Upper lobe of right lung (tissue), 1 donor: Measurements from ENCODE around the gene PPIB. TPM values are rescaled to one million over a fixed set of nuclear protein-coding genes. Genes with fewer than 3 reads are reported as not detected.

ENCODE experiments used
- ATAC-seq: fragments of 200-7000 bp; cut with Tn5 transposase; one replicate; pipeline ENCODE4 v1.9.1; 2020; ENCODE audit warnings: mild to moderate bottlenecking, moderate library complexity
- DNase-seq: peaks from one replicate; pipeline ENCODE4 v3.0.0-alpha.2; 2020
- H3K27ac ChIP-seq: fragments of 200-600 bp; one replicate; pipeline ENCODE4 v1.8.0; 2022
- H3K27me3 ChIP-seq: fragments of 200-600 bp; one replicate; pipeline ENCODE4 v1.8.0; 2022; ENCODE audit warnings: mild to moderate bottlenecking
- H3K36me3 ChIP-seq: fragments of 200-600 bp; one replicate; pipeline ENCODE4 v1.8.0; 2022
- H3K4me1 ChIP-seq: fragments of 200-600 bp; one replicate; pipeline ENCODE4 v1.8.0; 2022
- H3K4me3 ChIP-seq: fragments of 200-600 bp; one replicate; pipeline ENCODE4 v1.8.0; 2022; ENCODE audit warnings: mild to moderate bottlenecking
- H3K9me3 ChIP-seq: fragments of 200-600 bp; one replicate; pipeline ENCODE4 v1.8.0; 2022
- intact Hi-C: fragments of 100-400 bp; cut with DNase I; formaldehyde crosslinking; loops from one replicate; pipeline ENCODE4 v1.11.0; 2022
- total RNA-seq: library from RNA; stranded (reverse); fragmentation: NEBNext Ultra II Directional; extraction: Animal tissue kit (Norgen Biotek cat#: 25700); gene quantifications from one replicate; pipeline ENCODE4 v1.2.1, GENCODE V29; 2021
- TF ChIP-seq, protein P1 (sequence below): fragments of 200-600 bp; IDR thresholded peaks from one replicate; pipeline ENCODE4 v1.8.0; 2022; ENCODE audit warnings: antibody characterized with exemption
- donor health status: DM: no; HTN: yes; CAD: no; lungs with severe emphysema.

The PPIB gene
- total RNA-seq, 1 donor from 2014 or later = 389 TPM

DNA sequence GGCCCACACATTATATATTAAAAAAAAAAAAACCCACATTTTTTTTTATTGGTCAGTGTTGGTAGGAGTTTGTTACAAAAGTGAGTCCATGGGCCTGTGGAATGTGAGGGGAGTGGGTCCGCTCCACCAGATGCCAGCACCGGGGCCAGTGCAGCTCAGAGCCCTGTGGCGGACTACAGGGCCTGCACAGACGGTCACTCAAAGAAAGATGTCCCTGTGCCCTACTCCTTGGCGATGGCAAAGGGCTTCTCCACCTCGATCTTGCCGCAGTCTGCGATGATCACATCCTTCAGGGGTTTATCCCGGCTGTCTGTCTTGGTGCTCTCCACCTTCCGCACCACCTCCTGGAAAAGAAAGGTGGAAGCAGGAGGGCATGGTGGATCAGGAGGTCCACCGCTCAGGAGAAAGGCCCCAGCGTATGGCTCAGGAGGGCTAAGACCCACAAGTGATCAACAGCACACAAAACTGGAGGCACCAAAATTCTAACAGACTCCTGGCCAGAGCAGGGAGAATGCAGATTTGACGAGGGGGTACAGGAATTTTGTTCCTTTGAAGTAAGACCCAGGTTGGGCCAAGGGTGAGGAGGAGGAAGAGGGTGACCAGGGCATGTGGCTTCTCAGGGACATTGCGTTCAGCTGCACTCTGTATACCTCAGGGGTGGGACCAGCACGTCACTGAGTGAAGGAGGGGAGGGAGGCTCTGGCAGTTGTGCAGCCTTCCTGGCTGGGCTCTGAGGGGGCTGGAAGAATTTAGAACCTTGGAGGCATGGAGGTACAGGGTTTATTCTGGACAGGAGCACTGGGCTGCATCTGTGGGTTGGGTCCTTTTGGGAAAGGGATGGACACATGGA is 6.8 kb downstream of the PPIB start:
- no peak overlapping the region for H3K27ac ChIP-seq
- no peak for DNase-seq

DNA sequence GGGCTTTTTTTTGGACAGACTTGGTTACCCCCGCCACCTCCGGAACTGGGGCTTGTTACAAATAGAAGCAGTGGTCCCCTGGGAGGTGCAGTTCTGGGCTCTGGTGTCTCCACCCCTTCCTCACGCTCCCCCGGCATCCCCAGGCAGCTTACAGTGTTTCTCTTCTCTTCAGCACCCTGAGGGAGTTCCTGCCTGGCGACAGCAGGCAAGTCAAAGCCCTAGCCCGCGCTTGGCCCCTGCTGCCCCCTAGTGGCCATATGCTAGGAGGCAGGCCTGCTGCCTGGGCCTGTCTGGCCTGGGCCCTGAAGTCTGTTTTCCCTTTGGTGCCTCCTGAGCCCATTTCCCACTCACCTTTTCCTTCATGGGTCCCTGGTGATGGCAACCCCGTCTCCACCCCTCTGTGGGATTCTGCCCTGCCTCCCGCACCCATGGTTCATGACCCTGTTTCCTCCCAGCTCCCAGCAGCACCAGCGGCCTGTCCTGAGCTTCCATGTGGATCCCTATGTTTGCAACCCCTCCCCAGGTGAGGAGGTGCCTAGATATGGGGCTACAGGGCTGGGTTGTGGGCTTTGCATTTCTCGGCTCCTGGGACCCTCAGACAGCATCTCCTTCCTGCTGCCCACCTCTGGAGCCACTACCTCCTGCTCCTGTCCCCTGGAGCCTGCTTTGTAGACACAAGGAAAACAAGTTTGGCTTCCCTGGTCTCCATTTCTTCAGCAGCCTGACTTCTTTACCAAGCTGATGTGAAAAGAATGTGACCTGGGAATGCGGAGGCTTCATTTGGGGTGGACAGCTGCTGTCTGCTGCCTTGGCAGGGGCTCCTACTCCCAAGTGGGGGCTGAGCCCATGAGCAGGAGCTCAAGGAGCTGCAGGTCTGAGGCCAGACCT is 9.1 kb downstream of the PPIB start:
- intact Hi-C loops = no loop called here
- peaks cover 18% of the 10 kb centered on the region for H3K4me1 ChIP-seq
- TF ChIP-seq, protein P1, sequence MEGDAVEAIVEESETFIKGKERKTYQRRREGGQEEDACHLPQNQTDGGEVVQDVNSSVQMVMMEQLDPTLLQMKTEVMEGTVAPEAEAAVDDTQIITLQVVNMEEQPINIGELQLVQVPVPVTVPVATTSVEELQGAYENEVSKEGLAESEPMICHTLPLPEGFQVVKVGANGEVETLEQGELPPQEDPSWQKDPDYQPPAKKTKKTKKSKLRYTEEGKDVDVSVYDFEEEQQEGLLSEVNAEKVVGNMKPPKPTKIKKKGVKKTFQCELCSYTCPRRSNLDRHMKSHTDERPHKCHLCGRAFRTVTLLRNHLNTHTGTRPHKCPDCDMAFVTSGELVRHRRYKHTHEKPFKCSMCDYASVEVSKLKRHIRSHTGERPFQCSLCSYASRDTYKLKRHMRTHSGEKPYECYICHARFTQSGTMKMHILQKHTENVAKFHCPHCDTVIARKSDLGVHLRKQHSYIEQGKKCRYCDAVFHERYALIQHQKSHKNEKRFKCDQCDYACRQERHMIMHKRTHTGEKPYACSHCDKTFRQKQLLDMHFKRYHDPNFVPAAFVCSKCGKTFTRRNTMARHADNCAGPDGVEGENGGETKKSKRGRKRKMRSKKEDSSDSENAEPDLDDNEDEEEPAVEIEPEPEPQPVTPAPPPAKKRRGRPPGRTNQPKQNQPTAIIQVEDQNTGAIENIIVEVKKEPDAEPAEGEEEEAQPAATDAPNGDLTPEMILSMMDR = peak; percentile 98
- peak overlapping the region; percentile 53 for H3K4me3 ChIP-seq
- ATAC-seq (peak; percentile 90), DNase-seq (peak; percentile 95)
- H3K27me3 ChIP-seq = peaks cover 18% of the 10 kb centered on the region
- H3K27ac ChIP-seq = peak overlapping the region; percentile 2
- peaks cover 49% of the 10 kb centered on the region for H3K36me3 ChIP-seq
- H3K9me3 ChIP-seq = no peaks in the 10 kb centered on the region

More for the DNA sequence above, 6.8 kb downstream of the PPIB start:
- Histone ChIP-seq H3K4me1 (peaks cover 38% of the 10 kb centered on the region), H3K27me3 (peaks cover 18% of the 10 kb centered on the region), H3K9me3 (no peaks in the 10 kb centered on the region), H3K4me3 (no peak overlapping the region), H3K36me3 (peaks cover 72% of the 10 kb centered on the region)
- intact Hi-C loops = no loop called here
- TF ChIP-seq, protein P1 = no peak
- no peak for ATAC-seq

DNA sequence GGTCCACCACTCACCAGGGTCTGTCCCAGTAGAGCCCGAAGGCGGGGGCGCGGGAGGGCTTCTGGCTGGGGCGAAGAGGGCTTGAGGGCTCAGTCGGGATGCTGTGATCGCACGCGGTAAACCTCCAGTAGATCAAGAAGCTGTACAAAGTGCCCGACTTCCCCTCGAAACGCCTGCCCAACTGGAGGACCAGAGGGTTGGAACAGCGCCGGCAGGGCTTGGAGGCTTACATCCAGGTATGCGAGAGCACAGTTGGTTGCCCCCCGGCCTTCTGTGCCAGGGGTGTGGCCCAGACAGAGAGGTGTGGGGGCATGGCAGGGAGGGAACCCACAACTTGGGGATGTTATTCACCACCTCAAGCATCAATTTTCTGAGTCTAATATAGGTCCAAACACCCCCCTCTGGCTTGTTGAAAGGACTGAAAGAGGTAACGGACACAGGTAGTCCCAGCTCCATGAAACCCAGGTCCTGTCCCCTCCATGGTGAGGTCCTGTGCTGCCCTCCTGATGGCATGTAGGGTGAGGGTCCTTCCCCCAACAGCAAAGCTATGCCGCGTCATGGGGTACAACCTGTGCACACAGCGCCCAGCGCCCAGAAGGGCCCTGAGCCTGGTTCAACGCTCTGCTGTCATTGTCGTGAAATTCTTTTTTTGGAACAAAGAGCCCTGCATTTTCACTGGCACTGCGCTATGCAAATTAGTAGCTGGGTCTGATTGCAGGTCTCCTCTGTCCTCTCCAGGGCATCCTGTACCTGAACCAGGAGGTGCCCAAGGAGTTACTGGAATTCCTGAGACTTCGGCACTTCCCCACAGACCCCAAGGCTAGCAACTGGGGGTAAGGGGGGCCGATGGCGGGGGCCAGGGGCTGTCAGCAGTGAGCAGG is 10.1 kb downstream of the PPIB start:
- Histone ChIP-seq H3K4me3 (peak overlapping the region; percentile 53), H3K27me3 (peaks cover 18% of the 10 kb centered on the region), H3K9me3 (no peaks in the 10 kb centered on the region), H3K27ac (no peak overlapping the region), H3K4me1 (peaks cover 13% of the 10 kb centered on the region), H3K36me3 (peaks cover 40% of the 10 kb centered on the region)
- ATAC-seq (peak; percentile 0), DNase-seq (peak; percentile 71)
- TF ChIP-seq, protein P1 = no peak
- intact Hi-C loops = no loop called here

DNA sequence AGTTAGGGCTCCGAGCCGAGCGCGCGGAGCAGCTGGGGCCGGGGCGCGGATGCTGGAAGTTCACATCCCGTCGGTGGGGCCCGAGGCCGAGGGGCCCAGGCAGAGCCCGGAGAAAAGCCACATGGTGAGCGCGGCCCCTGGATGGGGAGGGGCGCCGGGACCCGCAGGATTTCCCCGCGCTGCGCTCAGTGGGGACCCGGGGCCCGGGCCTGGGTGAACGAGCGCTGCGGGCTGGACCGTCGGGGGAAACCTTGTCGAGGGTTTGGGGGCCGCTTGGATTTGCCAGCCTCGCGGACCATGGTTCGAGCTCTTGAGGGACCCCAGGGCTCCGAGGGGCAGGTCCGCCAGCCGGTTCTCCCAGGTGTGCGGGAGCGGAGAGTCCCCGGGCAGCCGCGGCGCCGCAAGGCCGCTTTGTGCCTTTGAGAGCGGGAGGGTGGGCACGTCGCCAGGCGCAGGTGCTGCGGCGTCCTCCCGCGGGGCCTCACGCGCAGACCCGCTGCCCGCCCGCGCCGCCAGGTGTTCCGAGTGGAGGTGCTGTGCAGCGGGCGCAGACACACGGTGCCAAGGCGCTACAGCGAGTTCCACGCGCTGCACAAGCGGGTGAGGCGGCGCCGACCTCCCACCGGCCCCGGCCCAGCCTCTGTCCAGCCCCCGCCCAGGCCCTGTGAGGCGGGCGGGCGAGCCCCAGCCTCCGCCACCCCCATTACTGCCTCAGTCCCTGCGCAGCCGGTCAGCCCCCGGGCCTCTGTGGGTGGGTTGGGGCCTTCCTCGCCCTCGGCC is 10.9 kb downstream of the PPIB start, which contains the start of gene SNX22:
Gene SNX22 (plus strand): TSS at position 5 of the 780 bp plus-strand sequence. CDS start 45 bp downstream, at position 50.
- intact Hi-C loops = no loop called here
- TF ChIP-seq, protein P1 = no peak
- DNase-seq (peak; percentile 78), ATAC-seq (peak; percentile 12)
- Histone ChIP-seq H3K9me3 (no peaks in the 10 kb centered on the region), H3K4me1 (peaks cover 13% of the 10 kb centered on the region), H3K4me3 (peak within 1 kb of the TSS; percentile 53), H3K36me3 (peaks cover 31% of the 10 kb centered on the region), H3K27me3 (peaks cover 18% of the 10 kb centered on the region), H3K27ac (no peak within 1 kb of the TSS)
